ENCODE results near the gene GDPD5.
"Not testable (repeated sequence)": the region's sequence is repeated elsewhere in the genome, so short reads cannot be mapped to it uniquely, and the experiment has no call there.

Gene GDPD5

DNA sequence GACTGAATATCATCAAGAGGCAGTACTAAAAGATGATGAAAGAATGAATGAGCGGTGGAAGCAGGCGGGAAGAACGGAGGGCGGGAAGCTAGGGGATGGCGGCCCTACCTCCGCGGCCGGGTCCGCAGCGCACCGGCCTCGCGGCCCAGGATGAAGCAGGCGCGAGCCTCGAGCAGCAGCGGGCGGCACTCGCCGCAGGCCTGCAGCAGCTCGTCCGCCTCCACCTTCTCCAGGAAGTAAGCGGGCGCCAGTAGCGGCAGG, 96.2 kb downstream of the GDPD5 start:
- ATAC-seq (no peak), DNase-seq (no peak)

DNA sequence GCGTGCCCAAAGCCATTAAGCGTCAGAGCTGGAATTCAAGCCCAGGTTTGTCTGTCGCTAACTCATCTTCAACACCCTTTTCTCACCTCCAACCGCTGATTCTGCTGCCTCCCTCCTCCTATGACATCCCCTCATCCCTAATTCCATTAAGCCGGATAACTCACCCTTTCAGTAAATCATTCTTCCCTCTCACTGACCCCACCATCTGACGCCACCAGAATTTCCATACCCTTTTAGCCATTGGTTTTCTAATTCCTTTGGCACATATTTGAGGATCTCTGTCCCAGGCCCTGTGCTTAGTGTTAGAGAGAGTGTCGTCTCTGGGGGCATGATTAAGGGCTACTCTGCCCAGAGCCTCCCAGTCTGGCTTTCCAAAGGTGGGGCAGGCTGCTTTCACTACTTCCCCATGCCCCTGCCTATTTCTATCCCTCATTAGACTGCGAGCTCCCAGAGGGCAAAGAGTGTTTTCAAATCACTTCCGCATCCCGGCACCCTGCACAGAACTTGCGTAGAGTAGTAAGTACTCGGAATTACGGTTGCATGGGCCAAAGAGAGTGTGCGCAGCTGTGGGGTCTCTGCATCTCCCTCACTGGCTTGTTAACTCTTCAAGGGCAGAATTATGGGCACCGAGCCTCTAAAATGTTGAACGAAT, 96.6 kb downstream of the GDPD5 start:
- ATAC-seq (no peak), DNase-seq (no peak)

DNA sequence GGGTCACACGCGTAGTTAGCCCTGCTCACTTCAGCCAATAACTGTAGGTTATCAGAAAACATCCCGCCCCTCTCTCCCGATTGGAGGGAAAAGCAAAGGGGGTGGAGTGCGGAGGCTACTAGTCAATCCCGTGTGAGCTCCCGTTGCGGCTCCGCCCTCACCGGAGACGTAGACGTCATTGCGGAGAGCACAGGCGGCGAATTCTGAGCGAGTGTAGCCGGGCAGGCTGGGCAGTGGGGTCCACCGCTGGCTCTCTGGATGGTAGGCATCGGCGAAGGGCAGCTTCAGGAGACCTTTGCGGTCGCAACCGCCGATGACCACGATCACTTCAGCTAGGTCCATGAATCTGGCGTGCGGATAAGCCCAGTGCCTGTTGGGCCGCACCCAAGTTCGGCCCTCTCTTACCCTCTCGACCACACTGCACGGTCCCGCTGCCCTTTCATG, 97.4 kb downstream of the GDPD5 start:
- peak; percentile 48 for ATAC-seq

GRCh38 chr11:75427181-75427580, 98.6 kb downstream of the GDPD5 start:
- no peak for DNase-seq
- ATAC-seq = no peak

More for the DNA sequence above, 97.4 kb downstream of the GDPD5 start:
- DNase-seq = peak; percentile 65

GRCh38 chr11:75426720-75427086, 99.0 kb downstream of the GDPD5 start:
- ATAC-seq (no peak), DNase-seq (no peak)

DNA sequence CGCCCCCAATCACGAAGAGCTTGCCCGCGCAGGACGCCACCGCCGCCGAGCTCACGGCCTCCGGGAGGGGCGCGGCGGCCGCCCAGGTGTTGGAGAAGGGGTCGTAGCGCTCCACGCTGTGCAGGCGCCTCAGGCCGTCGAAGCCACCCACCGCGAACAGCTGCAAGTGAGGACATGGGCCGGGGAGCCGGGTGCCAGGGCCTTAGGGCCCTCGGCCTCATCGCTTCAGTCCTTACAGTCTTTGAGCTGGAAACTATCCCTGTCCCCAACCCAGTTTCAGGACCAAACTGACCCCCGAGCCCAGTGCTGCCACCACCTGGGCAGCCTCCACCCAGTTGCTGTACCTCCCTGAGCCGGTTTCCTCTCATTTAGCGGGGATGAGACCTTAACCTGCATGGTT, 100.3 kb downstream of the GDPD5 start:
- ATAC-seq (no peak), DNase-seq (no peak)

GRCh38 chr11:75424396-75424795, 101.3 kb downstream of the GDPD5 start:
- DNase-seq (no peak), ATAC-seq (no peak)

GRCh38 chr11:75423721-75424120, 102.0 kb downstream of the GDPD5 start:
- no peak for DNase-seq
- no peak for ATAC-seq

DNA sequence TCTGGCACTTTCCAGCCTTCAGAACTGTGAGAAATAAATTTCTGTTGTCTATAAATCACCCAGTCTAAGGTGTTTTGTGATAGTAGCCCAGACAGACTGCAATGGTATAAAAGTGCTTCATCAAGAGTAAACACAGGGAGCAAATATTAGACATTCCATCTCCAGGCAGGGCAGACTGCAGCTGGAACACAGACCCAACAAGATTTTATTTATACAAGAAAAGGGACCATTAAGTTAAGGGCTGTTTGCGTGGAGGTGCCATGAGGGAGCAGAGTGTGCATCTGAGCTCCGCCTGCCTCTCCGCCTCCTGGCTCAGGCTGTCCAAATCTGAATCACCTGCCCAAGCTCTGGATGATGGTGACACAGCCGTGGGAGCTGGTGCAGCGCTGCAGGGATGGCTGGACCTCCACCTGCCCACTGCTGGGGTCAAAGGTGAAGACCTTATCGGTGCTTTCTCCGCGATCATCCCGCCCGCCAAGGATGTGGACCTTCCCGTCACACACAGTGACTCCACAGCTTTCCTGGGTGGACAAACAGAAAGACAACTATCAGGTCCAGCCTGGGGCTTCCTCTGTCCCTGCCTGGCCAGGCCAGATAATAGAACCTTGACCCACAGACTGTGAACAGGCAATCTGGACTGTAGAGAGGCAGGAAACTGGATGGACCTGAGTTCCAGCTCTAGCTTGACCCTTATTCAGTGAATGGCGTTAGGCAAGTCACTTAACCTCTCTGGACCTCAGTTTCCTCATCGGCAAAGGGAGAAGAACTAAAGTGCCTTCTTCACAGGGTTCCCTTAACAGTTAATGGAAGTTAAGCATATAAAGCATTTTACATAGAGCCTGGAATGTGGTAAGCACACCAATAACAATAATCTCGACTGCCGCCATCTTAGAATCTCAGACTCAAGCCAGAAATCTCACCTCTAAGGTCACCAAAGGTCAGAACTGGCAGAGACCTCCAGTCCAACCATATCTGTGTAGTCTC, 103.2 kb downstream of the GDPD5 start:
- ATAC-seq (no peak), DNase-seq (no peak)

DNA sequence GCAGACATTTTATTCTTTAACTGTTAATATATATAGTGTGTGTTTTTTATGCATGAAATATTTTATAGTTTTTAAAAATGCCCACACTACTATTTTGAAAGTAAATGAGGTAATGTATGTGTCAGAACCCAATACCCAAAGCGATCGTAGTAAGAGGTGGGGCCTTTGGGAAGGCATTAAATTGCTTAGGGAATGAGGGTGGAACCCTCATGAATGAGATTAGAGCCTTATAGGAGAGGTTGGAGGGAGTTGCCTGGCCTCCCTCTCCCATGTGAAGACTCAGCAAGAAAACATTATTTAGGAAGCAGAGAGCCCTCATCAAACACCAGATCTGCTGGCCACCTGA, 103.9 kb downstream of the GDPD5 start:
- ATAC-seq (no peak), DNase-seq (no peak)

- ATAC-seq = no peak
- no peak for DNase-seq
These were observed 104.6 kb downstream of the GDPD5 start for GRCh38 chr11:75421035-75421602.

DNA sequence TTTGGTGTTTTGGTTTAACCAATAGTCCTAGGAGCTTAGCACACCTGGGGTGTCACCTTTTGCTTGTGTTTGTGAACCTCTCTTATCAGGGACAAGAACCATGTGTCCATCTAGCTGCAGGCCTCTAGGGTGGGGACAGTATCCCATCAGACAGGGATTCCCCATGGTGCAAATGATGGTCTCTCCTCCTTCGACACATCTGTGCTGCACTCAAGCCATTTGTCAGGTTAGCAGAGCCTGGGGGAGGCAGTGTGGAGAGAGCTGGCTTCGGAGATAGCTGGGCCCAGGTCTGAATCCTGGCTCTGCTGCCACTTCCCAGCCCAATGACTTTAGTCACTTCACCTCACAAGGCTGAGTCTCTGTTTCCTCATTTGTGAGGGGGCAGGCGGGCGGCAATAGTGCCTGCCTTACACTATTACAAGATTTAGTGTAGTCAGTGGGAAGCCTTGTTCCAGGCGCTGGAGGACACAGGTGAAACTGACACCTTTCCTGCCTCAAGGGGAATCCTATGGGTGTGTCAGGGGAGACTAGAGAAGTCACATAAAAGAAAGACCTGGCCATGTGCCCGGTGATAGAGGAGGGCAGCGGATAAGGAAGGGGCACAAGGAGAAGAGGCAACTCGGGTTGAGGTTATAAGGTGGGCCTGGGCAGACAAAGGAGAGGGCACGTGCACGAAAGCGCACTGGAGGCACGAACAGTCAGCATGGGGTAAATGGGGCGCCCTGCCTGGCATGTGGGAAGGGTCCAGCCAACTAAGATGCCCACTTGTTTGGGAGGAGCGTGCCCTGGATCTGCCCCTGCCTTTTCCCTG, 105.3 kb downstream of the GDPD5 start:
- no peak for ATAC-seq
- no peak for DNase-seq

DNA sequence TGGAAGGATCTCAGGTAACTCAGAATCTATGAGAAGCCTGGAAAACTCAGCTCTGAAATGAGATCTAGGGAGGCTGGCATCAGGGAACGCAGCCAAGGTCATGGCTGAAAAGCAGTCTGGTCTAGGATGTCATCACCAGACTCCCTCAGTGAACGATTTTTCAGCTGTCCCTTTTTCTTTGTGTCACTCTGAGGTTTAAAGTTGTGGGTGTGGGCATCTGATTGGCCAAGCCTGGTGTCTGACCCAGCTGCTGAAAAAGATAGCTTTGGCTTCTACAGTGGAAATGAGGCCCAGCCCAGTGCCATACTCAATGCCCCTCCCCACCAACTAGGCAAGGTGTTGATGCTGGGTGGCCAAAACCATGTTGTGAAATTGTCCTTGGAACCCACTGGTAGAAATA, 111.9 kb downstream of the GDPD5 start:
- DNase-seq (no peak), ATAC-seq (no peak)

- ATAC-seq, DNase-seq: not testable (repeated sequence)
These were observed 112.6 kb downstream of the GDPD5 start for GRCh38 chr11:75413146-75413545.

DNA sequence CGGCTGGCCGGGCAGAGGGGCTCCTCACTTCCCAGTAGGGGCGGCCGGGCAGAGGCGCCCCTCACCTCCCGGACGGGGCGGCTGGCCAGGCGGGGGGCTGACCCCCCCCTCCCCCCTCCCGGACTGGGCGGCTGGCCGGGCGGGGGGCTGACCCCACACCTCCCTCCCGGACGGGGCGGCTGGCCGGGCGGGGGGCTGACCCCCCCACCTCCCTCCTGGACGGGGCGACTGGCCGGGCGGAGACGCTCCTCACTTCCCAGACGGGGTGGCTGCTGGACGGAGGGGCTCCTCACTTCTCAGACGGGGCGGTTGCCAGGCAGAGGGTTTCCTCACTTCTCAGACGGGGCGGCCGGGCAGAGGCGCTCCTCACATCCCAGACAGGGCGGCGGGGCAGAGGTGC, 115.8 kb downstream of the GDPD5 start:
- not testable (repeated sequence) for ATAC-seq, DNase-seq

- no peak for ATAC-seq
These were observed 116.9 kb downstream of the GDPD5 start for GRCh38 chr11:75408957-75409219.

GRCh38 chr11:75406338-75406777, 119.4 kb downstream of the GDPD5 start:
- DNase-seq = no peak
- ATAC-seq = no peak

More at GRCh38 chr11:75408957-75409219, 116.9 kb downstream of the GDPD5 start:
- no peak for DNase-seq

- ATAC-seq = peak; percentile 48
- DNase-seq = peak; percentile 33
These were observed 121.6 kb downstream of the GDPD5 start for GRCh38 chr11:75403983-75404658.

GRCh38 chr11:75403037-75403436, 122.7 kb downstream of the GDPD5 start:
- ATAC-seq (no peak), DNase-seq (no peak)

- ATAC-seq = no peak
- no peak for DNase-seq
These were observed 123.6 kb downstream of the GDPD5 start for GRCh38 chr11:75402002-75402773.

GRCh38 chr11:75400146-75400865, 125.4 kb downstream of the GDPD5 start:
- ATAC-seq = no peak
- no peak for DNase-seq

Measured in stimulated activated naive CD8-positive, alpha-beta T cell treated with anti-CD3 and anti-CD28 coated beads, Interleukin-15, Interleukin-2, amounts not matched to agents 100 U/mL and 50 U/mL, for 24 hours (primary cell).